Measurements from ENCODE around the gene IGFBP4.

GRCh38 chr17:40469805-40470675 is 26.8 kb downstream of the IGFBP4 start:
- TF ChIP-seq POLR2AphosphoS5 (IDR thresholded peaks at IDR 0.05; ENCODE audit: low read depth, low read length) (no peak), POLR2A (IDR thresholded peaks at IDR 0.05; ENCODE audit: low read depth, low read length) (no peak)

Data from GM12892 (cell line).